HS-27A (cell line): ENCODE measurements around the gene ARSB.
"Not testable (repeated sequence)": the region's sequence is repeated elsewhere in the genome, so short reads cannot be mapped to it uniquely, and the experiment has no call there.

Source experiments
- DNase-seq: peaks from one replicate; pipeline ENCODE4 v3.0.0-alpha.2; 2012; ENCODE audit warnings: low read depth, missing footprints

The ARSB gene

DNA sequence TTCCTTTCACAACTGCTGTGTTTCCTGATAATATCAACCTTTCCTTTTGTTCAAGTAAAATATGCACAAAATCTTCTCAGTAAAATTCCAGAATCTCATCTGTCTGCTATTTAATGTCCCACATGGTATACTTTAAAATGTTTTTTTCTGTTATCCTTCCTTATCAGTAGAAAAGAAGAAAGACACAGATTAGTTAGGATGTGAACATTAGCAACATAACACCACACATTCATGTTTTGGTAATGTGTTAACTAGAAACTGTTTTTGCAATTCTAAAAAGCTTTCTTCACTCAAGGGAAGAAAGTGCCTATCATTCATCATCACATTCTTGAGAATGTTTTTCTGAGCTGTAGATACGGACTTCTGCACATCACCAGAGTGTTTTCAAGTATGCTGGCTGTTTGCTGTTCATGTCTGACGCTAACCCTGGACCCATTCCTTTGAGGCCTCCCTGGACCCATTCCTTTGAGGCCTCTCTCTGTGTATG, 10.5 kb upstream of the ARSB start:
- DNase-seq, result no peak

- DNase-seq, result no peak
These were observed 8.1 kb upstream of the ARSB start for GRCh38 chr5:78993165-78993564.

GRCh38 chr5:78992146-78992545, 7.0 kb upstream of the ARSB start:
- DNase-seq, result no peak

- DNase-seq, result no peak
These were observed 4.0 kb upstream of the ARSB start for GRCh38 chr5:78989080-78989479.

DNA sequence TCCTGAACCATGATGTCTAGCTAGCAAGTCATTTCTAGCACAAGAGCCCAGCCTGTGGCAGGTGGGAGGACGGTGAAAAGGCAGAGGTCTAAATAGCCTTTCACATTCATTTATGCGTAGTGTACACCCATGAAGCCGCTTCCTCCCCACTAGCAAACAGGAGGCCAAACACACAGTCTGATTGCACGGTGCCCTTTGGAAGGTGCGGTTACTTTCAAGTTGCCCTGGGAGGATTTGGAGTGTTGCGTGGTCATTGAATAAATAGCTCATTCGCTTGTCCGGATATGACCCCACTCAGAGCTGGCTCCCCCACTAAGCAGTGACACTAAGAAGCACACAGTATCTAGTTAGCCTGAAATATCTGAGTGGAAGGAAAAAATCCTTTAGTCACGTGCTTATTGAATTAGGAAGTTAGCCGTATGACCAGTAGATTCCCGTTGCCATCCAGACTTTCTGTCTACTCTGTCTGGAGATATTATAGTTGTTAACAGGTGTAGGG, 664 bp upstream of the ARSB start:
- DNase-seq, result peak; percentile 14

GRCh38 chr5:78984439-78985115, 533 bp downstream of the ARSB start:
- DNase-seq, result peak; percentile 38

DNA sequence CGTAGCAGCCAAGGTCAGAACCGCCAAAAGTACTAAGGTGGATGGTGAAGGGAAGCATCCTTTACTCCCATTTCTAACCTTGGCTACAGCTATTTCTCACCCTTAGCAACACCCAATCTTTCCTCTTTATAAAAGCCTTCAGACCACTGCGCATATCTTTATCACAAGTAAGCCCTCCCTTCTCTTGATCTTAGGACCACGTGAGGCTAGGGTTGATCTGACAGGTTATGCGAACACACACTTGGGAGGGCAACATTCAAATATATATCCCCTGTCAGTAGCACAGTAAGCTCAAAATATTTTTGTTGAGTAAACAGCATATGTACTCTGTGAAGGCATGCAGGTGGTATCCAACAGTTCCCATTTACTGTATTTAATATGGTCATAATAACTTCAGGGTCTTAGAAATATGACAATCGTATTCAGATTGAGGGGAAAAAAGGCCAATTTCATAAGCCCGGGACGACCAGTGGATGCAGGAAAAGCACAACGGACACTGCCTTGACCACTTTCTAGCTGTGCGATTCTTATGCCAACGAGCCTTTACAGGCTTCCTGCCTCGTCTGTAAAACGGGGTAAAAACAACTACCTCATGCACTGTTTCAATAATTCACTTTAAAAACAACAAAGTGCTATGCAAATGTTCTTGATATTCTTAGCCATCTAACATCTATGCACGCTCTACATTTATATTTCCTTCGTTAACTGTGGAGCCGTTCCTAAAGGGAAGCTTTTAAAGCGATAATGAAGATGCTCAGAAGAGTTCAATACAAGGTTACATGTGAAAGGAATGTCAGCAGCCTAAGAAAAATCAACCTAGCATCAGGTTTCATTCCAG, 1.3 kb downstream of the ARSB start:
- no peak for DNase-seq

DNA sequence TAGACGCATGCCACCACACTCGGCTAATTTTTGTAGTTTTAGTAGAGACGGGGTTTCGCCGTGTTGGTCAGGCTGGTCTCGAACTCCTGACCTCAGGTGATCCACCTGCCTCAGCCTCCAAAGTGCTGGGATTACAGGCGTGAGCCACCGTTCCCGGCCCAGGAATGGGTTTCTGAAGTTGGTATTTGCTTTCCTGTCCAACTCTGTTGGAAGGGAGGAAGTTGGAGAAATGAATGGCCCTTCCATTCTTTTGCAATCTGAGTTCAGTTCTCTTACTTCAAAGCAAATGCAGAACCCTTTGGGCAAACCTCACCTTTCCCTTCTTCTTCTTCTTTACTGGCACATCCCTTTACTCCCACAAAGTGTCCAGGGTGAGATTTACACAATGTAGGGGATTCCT, 1.9 kb downstream of the ARSB start:
- not testable (repeated sequence) for DNase-seq

- DNase-seq, result no peak
These were observed 5.2 kb downstream of the ARSB start for GRCh38 chr5:78979909-78980308.

DNA sequence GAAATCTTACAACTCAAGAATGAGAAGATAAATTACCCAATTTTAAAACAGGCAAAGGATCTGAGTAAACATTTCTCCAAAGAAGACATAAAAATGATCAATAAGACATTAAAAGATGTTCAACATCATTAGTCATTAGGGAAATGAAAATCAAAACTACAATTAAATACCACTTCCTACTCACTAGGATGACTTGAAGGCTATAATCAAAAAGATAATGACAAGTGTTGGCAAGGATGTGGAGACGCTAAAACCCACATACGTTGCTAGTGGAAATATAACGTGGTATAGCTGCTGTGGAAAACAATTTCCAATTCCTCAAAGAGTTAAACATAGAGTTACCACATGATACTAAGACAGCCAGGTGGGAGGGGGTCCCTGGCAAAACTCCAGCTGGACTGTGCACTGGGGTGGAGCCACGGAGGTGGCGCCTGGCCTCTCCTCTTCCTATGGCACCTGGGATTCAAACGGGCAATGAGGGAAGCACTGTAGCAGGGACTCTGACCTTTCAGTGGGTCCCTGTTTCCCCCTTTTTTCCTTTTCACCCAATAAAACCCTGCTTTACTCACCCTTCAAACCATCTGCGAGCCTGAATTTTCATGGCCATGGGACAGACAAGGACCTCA, 5.9 kb downstream of the ARSB start:
- no peak for DNase-seq

- DNase-seq, result no peak
These were observed 10.1 kb downstream of the ARSB start for GRCh38 chr5:78975035-78975434.

GRCh38 chr5:78974601-78975000, 10.5 kb downstream of the ARSB start:
- DNase-seq, result no peak

- DNase-seq, result no peak
These were observed 11.1 kb downstream of the ARSB start for GRCh38 chr5:78974011-78974410.

DNA sequence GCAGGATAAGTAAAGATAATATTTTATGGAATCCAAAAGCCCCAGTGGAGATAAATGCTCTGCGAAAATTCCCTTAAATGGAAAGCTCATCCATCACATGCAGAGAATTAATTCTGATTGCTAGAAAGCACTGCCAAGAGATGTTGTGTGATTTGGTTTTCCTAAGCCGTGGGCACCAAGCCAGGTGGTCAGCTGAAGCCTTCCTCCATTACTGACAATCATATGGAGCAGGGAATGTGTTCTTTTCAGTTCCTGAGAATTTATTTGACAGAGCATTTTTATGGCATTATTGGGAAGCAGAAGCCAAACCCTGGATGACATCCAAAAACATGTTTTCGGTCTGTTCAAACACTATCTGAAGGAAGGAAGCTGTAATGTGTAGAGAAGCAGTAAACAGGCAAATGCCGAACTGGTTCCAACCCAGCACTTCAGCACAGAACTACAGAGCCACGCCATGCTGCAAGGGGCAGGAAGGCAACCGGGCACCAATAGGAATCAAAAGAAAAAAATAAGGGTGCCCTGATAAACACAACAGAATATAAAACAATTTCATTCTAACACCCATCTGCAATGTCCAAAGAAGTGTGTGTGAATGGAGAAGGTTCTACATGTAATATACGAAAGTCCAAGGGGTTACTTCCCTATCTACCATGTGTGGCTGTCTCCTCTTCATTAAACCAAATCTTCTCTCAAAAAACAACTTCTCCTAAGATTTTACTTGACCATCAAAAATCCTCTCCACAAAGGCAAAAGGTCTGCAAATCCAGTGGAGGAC, 12.3 kb downstream of the ARSB start:
- no peak for DNase-seq

GRCh38 chr5:78971998-78972397, 13.1 kb downstream of the ARSB start:
- no peak for DNase-seq

GRCh38 chr5:78968781-78969180, 16.3 kb downstream of the ARSB start:
- DNase-seq, result no peak

- no peak for DNase-seq
These were observed 20.2 kb downstream of the ARSB start for GRCh38 chr5:78964889-78965288.

- DNase-seq, result no peak
These were observed 23.4 kb downstream of the ARSB start for GRCh38 chr5:78961743-78962142.

DNA sequence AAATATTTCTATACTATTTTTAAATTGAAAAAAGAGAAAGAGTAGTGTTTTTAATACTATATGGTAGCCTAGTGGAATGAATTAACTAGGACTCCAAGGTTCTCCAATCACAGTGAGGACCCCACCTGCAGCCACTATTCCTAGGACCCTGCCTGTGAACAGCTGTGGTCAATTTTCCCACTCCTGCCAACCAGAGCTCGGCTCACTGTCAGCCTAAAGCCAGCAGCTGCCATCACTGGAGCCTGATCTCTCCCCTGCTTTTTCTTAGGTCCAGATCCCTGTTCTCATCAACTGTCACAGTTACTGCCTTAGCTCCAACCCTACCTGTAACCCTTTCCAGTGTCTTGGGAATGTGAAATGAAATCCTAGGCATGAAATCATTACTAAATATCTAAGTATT, 25.3 kb downstream of the ARSB start:
- no peak for DNase-seq

- no peak for DNase-seq
These were observed 26.3 kb downstream of the ARSB start for GRCh38 chr5:78958672-78959445.

DNA sequence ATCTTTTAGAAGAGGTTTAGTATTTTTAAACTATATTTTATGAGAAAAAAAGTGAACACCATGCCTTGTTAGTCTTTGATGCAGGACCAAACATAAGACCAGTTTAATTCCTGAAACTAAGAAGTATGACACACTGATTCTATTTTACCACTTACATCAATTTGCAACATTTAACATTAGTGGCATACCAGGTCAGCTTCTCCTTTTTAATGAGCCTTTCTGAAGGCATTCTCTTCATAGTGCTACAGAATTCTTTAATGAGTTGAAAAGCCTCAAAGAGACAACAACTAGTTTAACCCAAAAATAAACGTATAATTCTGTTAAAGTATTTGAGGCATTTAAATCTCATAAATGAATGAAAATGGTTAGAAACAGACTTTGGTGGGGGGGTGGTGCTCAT, 28.2 kb downstream of the ARSB start:
- DNase-seq, result no peak
